COLO668 (cell line): Measurements from ENCODE around the gene GP1BA.
"Not testable (repeated sequence)": the region's sequence is repeated elsewhere in the genome, so short reads cannot be mapped to it uniquely, and the experiment has no call there.

Experiments used
- DNase-seq: peaks from one replicate; lab custom pipeline; 2025; ENCODE audit not compliant: unreplicated experiment; lab: John Stamatoyannopoulos, UW

GP1BA gene

DNA sequence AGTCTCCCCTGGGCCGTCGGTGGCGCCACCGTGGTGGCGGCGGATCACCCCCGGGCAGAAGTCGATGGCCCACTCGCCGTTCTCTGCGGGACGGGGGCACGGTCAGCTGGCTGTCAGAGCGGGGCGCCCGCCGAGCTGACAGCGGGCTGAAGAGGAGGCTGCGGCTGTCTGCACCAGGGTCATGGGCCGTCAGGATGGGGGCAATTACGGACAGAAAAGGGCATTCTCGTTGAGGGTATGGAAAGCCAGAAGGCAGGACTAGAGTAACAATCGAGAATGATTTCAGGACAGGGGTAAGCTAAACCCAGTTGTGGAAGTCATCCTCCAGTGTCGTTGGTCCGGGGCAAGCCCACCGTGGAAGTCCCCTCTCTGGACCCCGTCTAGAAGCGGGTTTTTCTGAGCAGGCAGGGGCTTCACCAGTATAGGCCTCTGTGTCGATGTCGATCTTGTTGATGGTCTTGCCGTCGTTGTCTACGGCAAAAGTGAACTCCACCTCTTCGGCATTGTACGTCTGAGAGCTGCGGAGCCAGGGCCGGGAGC lies 30.9 kb upstream of the GP1BA start:
- no peak for DNase-seq

GRCh38 chr17:4901648-4902344 lies 30.3 kb upstream of the GP1BA start:
- DNase-seq, result no peak

DNA sequence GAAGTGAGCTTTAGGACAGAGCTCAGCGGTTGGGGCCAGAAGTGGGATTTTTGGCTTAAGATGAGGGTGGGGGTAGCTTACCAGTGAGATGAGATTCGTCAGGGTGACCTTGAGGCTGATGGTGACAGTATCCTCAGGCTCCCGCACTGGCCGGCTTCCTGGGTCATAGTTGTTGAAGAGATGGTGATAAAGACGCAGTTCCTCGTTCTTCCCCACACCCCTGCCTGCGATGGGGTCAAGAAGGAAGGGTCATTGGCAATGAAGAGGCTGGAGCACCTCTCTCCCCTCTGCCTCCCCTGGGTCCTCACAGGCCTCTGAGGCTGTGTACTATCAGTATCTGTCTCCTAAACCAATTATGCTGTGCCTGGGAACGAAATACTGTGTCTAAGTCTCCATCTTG lies 29.5 kb upstream of the GP1BA start:
- DNase-seq, result no peak

DNA sequence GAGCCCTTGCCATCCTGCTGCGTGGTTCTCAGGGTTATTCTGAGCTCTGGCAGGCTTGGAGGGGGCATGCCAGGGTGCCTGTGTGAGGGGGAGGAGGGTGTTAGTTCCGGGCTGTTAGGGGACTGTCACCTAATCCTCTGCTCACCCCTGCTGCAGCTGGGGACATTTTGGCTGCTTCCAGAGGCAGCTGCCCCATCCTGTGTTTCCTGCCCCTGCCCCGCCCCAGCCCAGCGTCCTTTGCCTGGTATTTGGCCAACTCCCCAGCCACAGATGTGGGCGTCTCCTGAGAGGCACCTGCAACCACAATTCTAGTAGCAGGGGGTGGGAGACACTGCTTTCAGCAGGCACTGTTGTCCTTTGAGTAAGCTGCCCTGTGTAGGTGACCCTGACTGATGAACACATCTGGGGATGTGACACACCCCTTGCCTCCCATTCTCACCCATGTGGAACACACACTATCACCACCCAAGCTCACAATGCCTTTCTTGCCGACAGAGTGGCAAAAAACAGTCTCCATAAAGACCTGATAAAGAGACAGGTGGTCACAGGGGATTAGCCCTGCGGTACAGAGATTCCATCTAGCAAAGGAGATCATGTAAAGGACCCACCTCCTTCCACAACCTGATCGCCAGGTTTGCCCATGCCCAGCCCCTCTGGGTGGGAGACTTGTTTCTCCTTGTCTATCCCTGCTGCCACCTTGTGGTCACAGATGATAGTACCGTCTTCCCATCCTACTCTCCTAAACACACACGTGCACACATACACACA lies 28.8 kb upstream of the GP1BA start, which contains the start of gene CHRNE:
Gene CHRNE, minus strand, starts transcription at position 48 of the 768 bp plus-strand sequence. Its CDS starts 35 bp downstream, at position 13.
- peak; percentile 73 for DNase-seq

DNA sequence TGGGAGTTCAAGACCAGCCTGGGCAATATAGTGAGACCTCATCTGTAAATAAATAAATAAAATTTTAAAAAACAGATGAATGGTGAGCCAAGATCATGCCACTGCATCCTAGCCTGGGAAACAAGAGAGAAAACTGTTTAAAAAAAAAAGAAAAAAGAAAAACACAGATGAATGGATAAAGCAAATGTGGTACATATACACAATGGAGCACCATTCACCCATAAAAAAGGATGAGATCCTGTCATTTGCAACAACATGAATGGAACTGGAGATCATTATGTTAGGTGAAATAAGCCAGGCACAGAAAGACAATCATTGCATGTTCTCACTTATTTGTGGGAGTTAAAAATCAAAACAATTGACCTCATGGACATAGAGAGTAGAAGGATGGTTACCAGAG lies 25.4 kb upstream of the GP1BA start:
- DNase-seq, result not testable (repeated sequence)

- DNase-seq, result peak; percentile 9
Measured at GRCh38 chr17:4908301-4908700, 23.8 kb upstream of the GP1BA start.

- peak; percentile 85 for DNase-seq
Measured at GRCh38 chr17:4908711-4909496, 23.2 kb upstream of the GP1BA start.

DNA sequence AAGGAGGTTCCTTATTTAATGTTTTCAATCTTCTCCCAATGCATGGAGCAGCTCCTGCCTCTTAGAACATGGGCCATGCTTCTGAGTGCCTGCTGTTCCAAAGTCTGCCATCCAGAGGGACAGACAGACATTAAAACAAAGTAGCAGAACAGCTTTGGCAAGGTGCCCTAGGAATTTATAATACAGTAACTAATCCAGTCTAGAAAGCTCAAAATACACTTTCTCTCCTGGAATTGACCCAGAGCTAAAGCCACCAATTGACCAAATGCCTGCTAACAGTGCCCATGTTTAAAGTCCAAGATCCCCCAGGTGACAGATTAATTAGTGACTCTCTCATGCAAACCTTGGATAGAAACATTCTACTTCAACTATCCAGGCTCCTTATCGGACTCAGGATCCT lies 18.1 kb upstream of the GP1BA start:
- no peak for DNase-seq

- not testable (repeated sequence) for DNase-seq
Measured at GRCh38 chr17:4914551-4914950, 17.5 kb upstream of the GP1BA start.

- DNase-seq, result no peak
Measured at GRCh38 chr17:4919511-4920047, 12.5 kb upstream of the GP1BA start.

DNA sequence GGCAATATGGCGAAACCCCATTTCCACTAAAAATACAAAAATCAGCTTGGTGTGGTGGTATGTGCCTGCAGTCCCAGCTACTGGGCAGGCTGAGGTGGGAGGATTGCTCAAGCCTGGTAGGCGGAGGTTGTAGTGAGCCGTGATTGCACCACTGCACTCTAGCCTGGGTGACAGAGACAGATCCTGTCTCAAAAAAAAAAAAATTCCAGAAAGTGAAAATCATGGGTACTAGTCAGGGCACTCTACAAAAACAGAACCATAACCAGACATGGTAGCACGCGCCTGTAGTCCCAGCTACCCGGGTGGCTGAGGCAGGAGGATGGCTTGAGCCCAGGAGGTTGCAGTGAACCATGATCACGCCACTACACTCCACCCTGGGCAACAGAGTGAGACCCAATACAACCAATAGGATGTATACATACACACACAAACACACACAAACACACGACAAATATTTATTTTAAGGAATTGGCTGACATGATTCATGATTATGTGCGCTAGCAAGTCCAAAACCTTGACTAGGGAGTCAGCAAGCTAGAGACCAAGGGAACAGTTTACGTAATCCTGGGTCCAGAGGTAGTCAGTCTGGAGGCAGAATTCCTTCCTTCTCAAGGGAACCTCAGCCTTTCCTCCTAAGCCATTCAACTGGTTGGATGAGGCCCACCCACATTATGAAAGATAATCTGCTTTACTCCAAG lies 11.6 kb upstream of the GP1BA start:
- no peak for DNase-seq

- DNase-seq, result no peak
Measured at GRCh38 chr17:4921320-4921719, 10.8 kb upstream of the GP1BA start.

DNA sequence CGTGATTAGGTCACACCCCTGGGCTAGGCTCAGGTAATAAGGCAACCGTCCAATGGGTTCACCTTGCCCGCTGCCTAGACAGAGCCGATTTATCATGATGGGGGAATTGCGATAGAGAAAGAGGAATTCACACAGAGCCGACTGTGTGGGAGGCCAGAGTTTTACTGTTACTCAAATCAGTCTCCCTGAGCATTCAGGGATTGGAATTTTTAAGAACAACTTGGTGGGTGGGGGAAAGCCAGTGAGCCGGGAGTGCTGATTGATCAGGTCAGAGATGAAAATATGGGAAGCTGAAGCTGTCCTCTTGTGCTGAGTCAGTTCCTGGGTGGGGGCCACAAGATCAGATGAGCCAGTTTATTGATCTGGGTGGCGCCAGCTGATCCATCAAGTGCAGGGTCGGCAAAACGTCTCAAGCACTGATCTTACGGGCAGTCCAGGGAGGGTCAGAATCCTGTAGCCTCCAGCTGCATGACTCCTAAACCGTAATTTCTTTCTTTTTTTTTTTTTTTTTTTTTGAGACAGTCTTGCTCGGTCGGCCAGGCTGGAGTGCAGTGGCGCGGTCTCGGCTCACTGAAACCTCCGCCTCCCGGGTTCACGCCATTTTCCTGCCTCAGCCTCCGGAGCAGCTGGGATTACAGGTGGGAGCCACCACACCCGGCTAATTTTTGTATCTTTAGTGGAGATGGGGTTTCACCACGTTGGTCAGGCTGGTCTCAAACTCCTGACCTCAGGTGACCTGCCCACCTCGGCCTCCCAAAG lies 5.3 kb upstream of the GP1BA start:
- not testable (repeated sequence) for DNase-seq

DNA sequence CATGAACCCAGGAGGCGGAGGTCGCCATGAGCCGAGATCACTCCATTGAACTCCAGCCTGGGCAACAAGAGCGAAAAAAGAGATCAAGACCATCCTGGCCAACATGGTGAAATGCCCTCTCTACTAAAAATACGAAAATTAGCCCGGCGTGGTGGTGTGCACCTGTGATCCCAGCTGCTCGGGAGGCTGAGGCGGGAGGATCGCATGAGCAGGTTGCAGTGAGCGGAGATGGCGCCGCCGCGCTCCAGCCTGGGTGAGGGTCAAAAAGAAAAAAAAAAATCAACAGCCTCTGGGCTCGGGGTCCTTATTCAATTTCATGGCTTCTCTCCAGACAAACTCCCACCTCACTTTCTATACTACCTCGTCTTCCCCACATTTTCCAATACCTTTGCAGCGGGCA lies 3.2 kb upstream of the GP1BA start:
- no peak for DNase-seq

DNA sequence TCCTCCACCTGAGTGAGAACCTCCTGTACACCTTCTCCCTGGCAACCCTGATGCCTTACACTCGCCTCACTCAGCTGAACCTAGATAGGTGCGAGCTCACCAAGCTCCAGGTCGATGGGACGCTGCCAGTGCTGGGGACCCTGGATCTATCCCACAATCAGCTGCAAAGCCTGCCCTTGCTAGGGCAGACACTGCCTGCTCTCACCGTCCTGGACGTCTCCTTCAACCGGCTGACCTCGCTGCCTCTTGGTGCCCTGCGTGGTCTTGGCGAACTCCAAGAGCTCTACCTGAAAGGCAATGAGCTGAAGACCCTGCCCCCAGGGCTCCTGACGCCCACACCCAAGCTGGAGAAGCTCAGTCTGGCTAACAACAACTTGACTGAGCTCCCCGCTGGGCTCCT lies 679 bp downstream of the GP1BA start:
- DNase-seq, result no peak

- no peak for DNase-seq
Measured at GRCh38 chr17:4933646-4934045, 1.6 kb downstream of the GP1BA start.

- peak; percentile 30 for DNase-seq
Measured at GRCh38 chr17:4934173-4934979, 2.3 kb downstream of the GP1BA start.

- no peak for DNase-seq
Measured at GRCh38 chr17:4935650-4936049, 3.6 kb downstream of the GP1BA start.

DNA sequence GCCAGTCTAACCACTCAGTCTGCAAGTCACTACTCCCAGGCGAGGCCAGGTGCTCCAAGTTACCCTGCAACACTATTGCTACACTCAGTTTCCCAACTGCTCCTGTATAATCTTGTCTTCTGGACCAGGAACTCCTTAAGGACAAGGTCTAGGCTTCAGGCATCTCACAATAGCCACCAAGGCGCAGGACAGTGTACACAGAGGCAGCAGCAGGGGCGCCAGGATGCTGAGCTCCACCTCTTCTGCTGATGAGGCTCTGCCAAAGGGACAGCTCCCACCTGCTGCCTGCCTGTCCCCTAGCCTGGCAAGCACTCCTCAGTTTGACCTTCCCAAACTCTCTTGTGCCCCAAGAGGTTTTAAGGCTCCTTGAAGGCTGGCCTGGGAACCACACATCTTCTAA lies 4.4 kb downstream of the GP1BA start:
- DNase-seq, result no peak
